Activated naive CD4-positive, alpha-beta T cell (primary cell): ENCODE measurements around the gene FAF1.
"Not testable (repeated sequence)": the region's sequence is repeated elsewhere in the genome, so short reads cannot be mapped to it uniquely, and the experiment has no call there.

ENCODE experiments used
- DNase-seq, 4 experiments: peaks; one replicate each; lab custom pipeline; 2025; lab: John Stamatoyannopoulos, UW

FAF1 gene

DNA sequence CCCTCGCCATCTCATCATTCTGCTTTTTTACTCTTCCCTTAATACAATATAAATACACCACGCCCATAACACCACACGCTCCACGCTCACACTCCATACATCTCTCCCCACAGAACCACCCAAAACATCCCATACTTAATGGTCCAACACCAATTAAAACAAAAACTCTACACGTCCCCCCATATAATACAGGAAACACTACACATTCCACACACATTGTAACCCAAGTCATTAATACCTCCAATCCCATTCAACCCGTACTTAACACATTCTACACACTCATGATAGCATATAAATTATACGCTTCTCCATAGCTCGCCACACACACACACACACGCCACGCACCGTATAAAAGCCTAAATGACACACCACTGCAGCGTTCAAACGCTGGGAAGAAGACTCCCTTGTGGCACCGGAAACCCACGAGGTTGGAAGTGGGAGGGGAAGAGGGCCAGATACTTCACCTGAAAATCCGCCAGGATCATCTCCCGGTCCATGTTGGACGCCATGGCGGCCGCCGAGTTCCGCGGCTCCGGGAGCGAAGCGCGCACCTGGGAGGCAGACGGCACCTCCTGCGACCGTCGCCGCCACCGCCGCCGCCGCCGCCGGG lies 659 bp downstream of the FAF1 start:
- no peak for DNase-seq

DNA sequence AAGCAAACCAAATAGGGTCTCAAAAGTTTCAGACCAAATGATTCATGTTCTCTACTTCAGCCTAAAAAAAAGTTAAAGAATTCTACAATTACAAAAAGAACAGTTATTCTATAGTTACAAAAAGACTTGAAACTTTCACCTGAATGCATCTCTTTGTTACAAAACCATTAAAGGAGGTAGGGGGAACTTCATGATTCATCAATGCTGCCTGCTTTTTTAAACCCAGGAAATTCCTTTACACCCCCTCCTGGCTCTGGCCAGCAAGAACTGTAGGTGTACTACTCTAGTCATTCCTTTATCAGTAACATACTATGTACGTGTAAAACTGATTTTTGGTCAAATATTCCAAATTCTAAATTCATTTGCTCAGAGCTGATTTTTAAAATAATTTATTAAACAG lies 5.0 kb downstream of the FAF1 start:
- no peak for DNase-seq

DNA sequence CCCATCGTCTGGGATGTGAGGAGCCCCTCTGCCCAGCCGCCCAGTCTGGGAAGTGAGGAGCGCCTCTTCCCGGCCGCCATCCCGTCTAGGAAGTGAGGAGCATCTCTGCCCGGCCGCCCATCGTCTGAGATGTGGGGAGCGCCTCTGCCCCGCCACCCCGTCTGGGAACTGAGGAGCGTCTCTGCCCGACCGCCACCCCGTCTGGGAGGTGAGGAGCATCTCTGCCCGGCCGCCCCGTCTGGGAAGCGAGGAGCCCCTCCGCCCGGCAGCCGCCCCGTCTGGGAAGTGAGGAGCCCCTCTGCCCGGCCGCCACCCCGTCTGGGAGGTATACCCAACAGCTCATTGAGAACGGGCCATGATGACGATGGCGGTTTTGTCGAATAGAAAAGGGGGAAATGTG lies 7.5 kb downstream of the FAF1 start:
- DNase-seq = not testable (repeated sequence)

DNA sequence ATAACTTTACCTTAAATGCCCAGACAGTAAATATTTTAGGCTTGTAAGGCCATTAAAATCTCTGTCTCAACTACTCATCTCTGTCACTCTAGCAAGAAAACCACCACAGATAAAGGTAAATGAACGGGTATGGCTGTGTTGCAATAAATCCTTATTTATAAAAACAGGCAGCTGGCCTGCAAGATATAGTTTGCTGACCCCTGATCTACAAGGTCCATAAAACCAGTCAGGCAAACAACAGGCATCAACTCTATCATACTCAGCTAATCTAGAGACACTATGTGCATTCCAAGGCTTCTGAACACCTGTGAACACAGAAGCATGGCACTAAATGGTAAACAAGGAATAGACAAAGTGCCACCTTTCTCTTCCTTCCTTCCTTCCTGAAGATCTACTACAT lies 9.7 kb downstream of the FAF1 start:
- no peak for DNase-seq

DNA sequence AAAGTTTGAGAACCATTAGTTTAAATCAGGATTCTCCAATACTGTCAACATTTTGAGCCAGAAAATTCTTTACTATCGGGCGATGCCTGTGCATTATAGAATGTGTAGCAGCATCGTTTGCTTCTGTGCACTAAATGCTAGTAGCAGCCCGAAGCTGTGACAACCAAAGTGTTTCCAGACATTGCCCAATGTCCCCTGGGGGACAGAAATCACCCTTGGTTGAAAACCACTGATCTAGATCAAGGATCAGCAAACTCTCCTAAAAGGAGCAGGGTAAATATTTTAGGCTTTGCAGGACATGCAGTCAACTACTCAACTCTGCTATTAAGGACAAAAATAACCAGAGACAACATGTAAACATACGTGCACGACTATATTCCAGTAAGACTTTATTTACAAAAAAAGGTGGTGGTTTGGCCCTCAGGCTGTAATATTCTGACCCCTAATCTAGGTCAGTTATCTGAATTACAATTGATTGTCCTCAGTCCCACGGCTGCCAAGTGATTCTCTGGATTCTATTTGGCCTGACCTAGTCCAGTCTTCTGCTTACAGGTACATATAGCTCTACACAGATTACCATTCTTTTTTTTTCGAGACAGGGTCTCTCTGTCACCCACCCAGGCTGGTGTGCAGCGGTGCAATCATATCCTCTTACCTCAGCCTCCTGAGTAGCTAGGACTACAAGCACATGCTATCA lies 10.6 kb downstream of the FAF1 start:
- DNase-seq = no peak

DNA sequence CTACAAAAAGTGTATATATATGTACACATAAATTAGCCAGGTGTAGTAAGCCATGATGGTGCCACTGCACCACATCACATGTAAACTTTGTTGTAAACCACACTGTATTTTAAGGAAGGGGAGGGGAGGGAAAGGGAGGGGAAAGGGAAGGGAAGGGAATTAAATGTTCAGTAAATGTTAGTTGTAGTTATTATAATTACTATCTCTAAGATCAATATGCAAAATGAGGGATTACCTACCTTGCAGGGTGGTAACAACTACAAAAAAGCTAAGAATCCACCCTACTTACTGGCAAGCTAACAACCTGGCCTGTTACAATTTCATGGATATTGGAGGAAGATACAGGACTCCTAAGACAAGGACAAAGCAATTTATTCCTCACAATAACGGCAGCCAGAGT lies 17.7 kb downstream of the FAF1 start:
- no peak for DNase-seq

DNA sequence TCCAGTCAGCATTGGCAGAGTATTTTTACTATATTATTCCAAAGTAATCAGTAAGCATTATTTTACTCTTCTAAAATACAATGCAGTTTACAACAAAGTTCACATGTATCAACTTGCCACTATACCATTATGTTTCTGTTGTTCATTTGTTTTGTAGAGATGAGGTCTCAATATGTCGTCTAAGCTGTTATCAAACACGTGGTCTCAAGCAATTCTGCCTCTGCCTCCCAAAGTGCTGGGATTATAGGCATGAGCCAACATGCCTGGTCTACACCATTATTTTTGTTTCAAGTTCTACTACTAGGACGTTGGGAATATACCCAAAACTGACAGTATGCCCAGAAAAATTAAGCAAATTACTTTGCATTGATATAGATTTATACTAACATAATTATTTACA lies 19.8 kb downstream of the FAF1 start:
- no peak for DNase-seq

DNA sequence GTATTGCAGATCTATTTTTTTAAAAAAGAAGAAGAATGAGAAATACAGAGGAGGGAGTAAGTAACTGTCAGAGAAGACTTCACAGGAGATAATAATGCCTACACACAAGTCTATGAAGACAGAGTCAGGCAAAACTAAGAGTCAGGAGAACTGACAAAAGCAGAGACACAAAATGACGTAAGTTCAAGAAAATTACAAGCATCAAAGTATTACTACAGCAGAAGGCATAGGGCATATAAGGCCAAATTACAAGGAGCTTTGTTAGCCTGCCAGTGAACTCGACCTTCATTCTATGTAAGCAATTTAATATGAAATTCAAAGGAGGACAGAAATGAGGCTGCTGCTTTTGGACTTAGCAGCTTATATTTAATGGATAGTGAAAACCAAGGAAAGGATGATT lies 23.7 kb downstream of the FAF1 start:
- no peak for DNase-seq

DNA sequence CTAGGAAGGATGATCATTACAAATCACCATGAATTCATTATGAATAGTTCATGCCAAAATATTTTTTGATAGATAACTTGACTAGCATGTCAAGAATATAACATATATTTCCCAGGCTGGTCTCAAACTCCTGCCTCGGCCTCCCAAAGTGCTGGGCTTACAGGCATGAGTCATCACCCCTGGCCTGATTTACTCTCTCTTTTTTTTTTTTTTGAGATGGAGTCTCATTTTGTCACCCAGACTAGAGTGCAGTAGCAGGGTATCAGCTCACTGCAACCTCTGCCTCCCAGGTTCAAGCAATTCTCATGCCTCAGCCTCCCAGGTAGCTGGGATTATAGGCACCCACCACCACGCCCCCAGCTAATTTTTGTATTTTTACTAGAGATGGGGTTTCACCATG lies 24.8 kb downstream of the FAF1 start:
- not testable (repeated sequence) for DNase-seq

DNA sequence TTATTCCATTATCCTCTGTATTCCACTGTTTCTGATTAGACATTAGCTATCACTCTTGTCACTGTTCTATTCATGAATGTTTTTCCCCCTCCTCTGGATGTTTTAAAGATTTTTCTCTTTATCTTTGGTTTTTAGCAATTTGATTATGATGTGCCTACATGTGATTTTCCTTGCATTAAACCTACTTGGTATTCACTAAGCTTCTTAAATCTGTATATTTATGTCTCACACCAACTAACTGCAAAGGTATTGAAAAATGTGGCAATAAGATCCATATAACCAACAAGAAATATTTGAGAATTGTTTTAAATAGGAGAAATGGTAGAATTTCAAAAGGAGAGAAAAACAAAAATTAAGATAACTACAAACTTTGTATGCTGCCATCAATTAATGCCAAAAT lies 25.2 kb downstream of the FAF1 start:
- DNase-seq = no peak

DNA sequence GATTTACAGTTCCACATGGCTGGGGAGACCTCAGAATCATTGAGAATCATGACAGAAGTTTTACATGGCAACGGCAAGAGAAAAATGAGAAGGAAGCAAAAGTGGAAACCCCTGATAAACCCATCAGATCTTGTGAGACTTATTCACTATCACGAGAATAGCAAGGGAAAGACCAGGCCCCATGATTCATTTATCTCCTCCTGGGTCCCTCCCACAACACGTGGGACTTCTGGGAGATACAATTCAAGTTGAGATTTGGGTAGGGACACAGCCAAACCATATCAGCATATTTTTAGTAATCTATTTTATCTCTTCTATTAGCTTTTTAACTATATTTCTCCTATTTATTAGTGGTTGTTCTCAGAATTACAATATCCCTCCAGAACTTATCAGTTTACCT lies 26.3 kb downstream of the FAF1 start:
- not testable (repeated sequence) for DNase-seq

DNA sequence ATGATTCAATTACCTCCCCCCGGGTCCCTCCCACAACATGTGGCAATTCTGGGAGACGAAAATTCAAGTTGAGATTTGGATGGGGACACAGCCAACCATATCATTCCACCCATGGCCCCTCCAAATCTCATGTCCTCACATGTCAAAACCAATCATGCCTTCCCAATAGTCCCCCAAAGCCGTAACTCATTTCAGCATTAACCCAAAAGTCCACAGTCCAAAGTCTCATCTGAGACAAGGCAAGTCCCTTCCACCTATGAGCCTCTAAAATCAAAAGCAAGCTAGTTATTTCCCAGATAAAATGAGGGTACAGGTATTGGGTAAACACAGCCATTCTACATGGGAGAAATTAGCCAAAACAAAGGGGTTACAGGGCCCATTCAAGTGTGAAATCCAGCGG lies 28.0 kb downstream of the FAF1 start:
- DNase-seq = not testable (repeated sequence)

DNA sequence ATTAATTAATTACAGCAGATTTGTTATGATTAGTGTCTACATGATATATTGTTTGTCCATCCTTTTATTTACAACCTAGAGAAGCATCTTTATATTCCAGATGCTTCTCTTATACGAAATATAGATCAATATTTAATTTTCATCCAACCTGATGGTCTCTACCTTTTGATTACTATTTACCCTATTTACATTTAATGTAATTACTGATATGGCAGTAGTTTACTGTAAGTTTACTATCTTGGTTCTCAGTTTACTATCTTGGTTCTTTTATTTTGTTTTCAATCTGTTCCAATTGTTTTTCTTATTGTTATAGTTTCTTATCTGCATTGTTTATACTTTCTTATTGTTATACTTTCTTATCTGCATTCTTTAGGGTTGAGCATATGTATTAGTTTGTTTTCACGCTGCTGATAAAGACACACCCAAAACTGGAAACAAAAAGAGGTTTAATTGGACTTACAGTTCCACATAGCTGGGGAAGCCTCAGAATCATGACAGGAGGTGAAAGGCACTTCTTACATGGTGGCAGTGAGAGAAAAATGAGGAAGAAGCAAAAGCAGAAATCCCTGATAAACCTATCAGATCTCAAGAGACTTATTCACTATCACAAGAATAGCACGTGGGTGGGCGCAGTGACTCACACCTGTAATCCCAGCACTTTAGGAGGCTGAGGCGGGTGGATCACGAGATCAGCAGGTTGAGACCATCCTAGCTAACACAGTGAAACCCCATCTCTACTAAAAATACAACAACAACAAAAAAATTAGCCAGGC lies 28.9 kb downstream of the FAF1 start:
- no peak for DNase-seq

DNA sequence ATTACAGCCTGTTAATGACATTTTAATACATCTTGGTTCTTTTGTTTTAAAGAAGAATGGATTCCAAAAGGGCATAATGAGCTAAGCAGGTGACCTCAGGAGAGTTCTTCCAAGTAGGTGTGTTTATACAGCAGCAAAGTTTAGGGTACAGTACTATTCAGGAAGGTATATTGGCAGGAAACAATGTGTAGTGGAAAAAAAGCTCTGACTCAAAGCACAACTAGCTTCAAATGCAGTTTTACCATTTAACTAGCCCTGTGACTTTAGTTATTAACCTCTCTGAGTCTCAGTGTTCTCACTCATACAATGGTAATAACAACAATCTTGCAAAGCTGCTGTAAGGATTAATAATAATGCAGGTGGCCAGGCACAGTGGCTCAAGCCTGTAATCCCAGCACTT lies 29.9 kb downstream of the FAF1 start:
- no peak for DNase-seq

DNA sequence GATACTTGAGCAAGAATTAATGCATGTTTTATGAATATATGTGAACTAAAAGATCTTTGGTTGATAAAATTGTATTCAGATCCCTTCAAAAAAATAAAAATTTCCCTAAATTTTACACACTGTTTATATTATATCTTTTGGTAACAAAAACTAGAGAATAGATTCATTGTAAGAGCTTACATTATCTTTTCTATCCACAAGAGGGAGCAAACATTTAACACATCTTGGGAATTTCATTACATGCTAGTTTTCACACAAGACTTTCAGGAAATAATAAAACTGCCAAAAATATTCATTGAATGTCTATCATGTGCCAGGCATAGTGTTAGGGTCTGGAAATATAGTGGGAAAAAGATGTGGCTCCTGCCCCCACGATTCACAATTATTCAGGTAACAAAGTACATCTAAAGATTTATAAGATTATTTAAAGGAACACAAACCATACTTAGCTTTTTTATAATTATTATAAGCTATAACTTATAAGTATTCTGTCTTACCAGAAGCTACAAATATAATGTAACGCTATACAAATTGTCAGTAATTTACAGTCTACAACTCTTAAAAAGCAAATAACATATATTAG lies 30.6 kb downstream of the FAF1 start:
- DNase-seq = no peak

DNA sequence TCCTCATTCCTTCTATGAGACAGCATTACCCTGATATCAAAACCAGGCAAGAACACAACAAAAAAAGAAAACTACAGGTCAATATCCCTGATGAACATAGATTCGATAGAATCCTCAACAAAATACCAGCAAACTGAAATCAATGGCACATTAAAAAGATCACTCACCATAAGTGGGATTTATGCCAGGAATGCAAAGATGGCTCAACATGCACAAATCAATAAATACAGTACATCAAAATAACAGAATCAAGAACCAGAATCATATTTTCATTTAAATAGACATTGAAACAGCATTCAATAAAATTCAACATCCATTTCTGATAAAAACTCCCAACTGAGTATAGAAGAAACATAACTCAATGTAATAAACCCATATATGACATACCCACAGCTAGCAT lies 36.5 kb downstream of the FAF1 start:
- no peak for DNase-seq

DNA sequence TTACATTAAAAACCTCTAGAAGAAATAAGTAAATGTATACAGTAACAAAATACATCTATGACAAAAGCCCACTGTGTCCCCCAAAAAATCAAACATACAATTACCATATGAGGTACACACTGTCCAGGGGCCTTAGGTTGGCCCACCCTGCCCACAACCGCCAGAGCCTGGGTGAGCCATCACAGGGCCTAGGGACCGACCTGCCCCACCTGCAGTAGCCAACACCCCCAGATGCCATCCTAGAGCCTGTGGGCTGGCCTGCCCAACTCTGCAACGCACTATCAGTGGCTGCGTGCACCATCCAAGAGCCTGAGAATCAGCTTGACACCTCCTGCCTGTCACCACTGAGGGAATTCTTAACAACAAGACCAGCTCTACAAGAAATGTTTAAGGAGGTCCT lies 39.0 kb downstream of the FAF1 start:
- DNase-seq = no peak

DNA sequence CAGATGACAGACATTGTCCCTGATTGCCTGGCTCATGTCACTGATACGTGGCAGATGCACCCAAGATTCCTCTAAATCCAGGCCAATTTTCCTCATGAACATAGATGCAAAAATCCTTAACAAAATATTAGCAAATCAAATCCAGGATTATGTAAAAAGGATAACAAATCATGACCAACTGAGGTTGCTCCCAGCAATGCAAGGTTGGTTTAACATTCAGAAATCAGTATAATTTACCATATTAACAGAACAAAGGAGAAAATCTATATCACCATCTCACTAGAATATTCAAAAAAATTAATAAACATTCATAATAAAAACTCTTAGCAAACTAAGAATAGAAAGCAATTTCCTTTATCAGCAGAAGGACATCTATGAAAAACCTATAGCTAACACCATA lies 39.7 kb downstream of the FAF1 start:
- DNase-seq = no peak

DNA sequence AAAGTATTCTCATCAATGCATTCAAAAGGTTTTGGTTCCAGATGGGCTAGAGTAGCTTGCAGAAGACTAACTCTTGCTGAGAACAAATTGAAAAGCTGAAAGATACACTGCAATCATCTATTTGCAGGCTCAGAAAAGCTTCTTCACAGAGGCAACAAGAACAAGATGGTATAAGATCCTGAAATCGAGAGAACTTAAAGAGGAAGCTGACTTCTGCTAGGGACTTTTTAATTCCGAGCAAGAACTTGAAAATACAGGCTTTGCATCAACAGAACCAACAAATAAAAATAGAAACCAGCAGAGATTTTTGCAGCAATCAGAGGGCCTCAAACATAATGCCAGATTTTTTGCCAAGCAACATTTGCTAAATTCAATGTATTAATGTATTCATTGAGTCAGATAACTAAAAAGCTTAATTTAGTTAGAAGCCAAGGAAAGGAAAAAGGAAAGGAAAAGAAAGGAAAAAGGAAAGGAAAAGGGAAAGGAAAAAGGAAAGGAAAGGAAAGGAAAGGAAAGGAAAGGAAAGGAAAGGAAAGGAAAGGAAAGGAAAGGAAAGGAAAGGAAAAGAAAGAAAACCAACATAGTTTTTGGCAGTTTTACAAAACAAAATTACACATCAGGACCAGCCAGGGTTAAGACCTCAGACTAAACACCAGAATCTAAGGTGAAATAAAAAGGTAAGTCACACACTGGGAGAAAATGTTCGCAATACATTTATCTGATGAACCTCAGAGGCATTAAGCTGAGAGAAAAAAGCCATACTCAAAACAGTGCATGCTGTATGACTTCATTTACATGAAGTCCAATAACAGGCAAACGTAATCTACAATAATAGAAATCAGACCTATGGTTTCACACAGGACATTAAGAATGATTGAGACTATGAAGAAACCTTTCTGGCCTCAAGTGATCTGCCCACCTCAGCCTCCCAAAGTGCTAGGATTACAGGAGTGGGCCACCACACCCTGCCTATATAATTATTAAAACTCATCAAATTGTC lies 42.6 kb downstream of the FAF1 start:
- no peak for DNase-seq

DNA sequence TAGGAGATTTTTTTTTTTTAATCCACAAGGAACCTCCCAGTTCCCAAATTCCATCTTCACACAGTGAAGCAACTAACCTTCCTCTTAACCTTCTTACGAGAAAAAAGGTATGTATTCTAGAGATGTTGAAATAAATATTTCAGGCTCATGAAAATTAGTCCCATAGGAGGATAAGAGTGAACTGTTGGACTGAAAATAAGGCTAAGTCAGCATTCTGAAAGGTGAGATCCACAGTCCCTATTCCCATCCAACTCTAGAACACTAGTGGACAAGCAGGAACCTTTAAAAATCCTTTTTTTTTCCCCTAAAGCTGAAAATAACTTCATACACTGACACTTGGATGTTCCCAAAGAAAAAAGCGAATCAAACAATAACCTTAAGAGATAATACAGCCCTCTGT lies 44.4 kb downstream of the FAF1 start:
- DNase-seq = no peak

DNA sequence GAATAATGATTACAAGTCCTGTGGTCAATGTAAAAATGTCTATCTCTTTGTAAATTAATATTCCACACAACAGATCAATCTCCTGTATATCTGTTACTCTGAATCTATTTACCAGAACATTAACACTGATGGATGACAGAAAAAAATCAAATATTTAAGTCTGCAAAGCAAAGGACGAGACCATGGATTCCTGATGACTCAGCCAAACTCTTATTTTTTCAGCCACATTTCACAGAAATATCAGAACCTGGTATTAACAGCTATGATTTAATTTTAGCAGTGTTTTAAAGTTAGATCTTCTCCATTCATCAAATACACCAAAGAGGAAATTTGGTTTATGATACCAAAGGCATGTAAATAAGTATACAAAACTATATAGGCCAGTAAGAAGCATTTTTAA lies 46.1 kb downstream of the FAF1 start:
- DNase-seq = no peak

DNA sequence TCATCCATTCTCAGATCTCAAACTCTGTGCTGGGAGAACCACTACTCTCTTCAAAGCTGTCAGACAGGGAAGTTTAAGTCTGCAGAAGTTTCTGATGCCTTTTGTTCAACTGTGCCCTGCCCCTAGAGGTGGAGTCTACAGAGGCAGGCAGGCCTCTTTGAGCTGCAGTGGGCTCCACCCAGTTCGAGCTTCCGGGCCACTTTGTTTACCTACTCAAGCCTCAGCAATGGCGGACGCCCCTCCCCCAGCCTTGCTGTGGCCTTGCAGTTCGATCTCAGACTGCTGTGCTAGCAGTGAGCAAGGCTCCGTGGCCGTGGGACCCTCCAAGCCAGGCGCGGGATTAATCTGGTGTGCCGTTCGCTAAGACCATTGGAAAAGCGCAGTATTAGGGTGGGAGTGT lies 49.7 kb downstream of the FAF1 start:
- not testable (repeated sequence) for DNase-seq
